ENCODE results near the gene KRTAP10-2. TPM values are rescaled to one million over a fixed set of nuclear protein-coding genes. Genes with fewer than 3 reads are reported as not detected.

The KRTAP10-2 gene
- total RNA-seq, 1 experiment from 2014 or later: not detected

DNA sequence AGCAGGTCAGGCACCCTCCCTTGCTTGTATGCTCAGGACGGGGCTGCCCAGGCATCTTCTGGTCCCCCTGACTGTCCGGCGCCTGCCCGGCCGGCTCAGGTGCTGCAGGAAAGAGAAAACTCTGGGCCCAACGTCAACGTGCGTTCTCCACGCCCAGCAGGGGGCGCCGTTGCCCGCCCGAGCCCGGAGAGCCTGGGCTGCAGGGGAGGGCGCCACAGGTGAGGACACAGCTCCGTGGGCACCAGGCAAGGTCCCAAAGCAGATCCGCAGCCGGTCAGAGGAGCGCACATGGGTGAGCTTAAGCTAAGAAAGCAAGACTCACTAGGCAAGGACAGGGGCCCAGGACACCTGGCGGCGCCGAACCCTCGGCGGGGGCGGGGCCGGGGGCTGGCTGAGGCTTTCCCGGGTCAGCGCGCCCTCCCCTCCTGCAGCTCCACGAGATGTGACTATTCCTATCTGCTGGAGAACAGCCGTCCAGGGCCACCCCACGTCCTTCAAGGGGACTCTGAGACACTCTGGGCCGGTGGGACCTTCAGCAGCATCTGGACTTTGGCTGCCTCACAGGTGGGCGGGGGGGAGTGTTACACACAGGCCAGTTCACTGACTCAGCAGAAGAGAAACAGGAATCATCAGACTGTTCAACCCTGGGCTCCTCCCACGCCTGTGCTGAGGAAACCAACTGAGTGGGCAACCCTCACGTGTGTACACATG lies 40.6 kb downstream of the KRTAP10-2 start:
- no peak overlapping the region for H3K4me3 Mint-ChIP-seq (ENCODE audit: low read depth, unreplicated experiment)

DNA sequence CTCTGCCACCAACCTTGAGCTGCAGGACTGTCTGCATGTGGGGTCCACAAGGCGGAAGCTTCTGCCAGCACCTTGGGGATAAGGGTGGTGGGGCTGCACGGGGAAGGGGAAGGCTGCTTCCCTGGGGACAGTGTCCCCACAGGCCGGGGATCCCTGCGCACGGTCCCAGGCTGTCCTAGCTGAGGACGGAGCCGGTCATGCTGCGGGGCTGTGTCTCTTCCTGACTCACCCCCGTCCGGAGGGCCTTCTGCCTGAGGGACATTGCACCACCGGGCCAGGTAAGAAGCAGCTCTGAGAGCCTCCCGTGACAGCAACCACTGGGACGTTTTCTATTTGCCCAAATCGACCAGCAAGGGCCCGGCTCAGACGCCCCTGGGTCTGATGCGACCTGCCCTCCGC lies 41.2 kb downstream of the KRTAP10-2 start:
- no peak for DNase-seq
- intact Hi-C loops (cut with micrococcal nuclease; ENCODE audit: unreplicated experiment): loop anchor here (2.0 kb wide), 1 partner anchor 283 kb away; no protein-coding TSS in a partner anchor
- Mint-ChIP-seq H3K27ac (ENCODE audit: unreplicated experiment) (no peak overlapping the region), H3K9me3 (ENCODE audit: low read depth, unreplicated experiment) (no peaks in the 10 kb centered on the region), H3K4me1 (ENCODE audit: low read depth, unreplicated experiment) (no peaks in the 10 kb centered on the region), H3K36me3 (ENCODE audit: insufficient read depth, unreplicated experiment) (no peaks in the 10 kb centered on the region), H3K27me3 (ENCODE audit: unreplicated experiment) (peaks cover 35% of the 10 kb centered on the region), H3K4me3 (ENCODE audit: low read depth, unreplicated experiment) (no peak overlapping the region)
- CTCF ChIA-PET: interaction anchor here (1.1 to 2.5 kb wide), 3 partner anchors 172 to 283 kb away, joined by 3 to 28 read pairs (median 8); no protein-coding TSS in a partner anchor
- TF ChIP-seq, protein P1, sequence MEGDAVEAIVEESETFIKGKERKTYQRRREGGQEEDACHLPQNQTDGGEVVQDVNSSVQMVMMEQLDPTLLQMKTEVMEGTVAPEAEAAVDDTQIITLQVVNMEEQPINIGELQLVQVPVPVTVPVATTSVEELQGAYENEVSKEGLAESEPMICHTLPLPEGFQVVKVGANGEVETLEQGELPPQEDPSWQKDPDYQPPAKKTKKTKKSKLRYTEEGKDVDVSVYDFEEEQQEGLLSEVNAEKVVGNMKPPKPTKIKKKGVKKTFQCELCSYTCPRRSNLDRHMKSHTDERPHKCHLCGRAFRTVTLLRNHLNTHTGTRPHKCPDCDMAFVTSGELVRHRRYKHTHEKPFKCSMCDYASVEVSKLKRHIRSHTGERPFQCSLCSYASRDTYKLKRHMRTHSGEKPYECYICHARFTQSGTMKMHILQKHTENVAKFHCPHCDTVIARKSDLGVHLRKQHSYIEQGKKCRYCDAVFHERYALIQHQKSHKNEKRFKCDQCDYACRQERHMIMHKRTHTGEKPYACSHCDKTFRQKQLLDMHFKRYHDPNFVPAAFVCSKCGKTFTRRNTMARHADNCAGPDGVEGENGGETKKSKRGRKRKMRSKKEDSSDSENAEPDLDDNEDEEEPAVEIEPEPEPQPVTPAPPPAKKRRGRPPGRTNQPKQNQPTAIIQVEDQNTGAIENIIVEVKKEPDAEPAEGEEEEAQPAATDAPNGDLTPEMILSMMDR (IDR thresholded peaks at IDR 0.05; ENCODE audit: unreplicated experiment): no peak
- no TSS peak for BruUV-seq (replicated peaks)

More for the DNA sequence above, 40.6 kb downstream of the KRTAP10-2 start:
- Mint-ChIP-seq H3K4me1 (ENCODE audit: low read depth, unreplicated experiment) (no peaks in the 10 kb centered on the region), H3K9me3 (ENCODE audit: low read depth, unreplicated experiment) (no peaks in the 10 kb centered on the region), H3K27ac (ENCODE audit: unreplicated experiment) (no peak overlapping the region), H3K36me3 (ENCODE audit: insufficient read depth, unreplicated experiment) (no peaks in the 10 kb centered on the region), H3K27me3 (ENCODE audit: unreplicated experiment) (peaks cover 35% of the 10 kb centered on the region)
- no TSS peak for BruUV-seq (replicated peaks)
- intact Hi-C loops (cut with micrococcal nuclease; ENCODE audit: unreplicated experiment): loop anchor here (2.0 kb wide), 1 partner anchor 282 kb away; no protein-coding TSS in a partner anchor
- TF ChIP-seq, protein P1 (IDR thresholded peaks at IDR 0.05; ENCODE audit: unreplicated experiment): peak; percentile 60
- CTCF ChIA-PET: interaction anchor here (0.5 to 2.5 kb wide), 4 partner anchors 70 to 283 kb away, joined by 3 to 28 read pairs (median 6); partner anchors contain the start of gene KRTAP10-5
- DNase-seq: peak; percentile 82

DNA sequence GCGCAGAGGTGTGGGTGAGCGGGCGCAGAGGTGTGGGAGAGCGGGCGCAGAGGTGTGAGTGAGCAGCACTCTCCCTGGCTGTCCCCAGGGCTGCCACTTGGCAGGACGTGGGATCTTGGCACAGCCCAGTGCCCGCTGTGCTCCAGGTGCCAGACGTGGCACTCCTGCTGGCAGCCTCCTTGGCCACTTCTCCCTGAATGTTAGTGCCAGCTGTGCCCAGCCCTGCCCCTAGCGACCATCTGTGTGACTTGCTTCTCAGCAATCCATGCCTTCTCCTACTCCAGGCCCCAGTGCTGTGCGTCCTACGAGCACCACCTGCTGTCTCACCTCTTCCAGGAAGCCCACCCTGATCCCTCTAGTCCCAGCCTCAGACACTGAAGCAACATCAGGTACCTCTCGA lies 41.8 kb downstream of the KRTAP10-2 start:
- Mint-ChIP-seq H3K27me3 (ENCODE audit: unreplicated experiment) (peaks cover 35% of the 10 kb centered on the region), H3K9me3 (ENCODE audit: low read depth, unreplicated experiment) (no peaks in the 10 kb centered on the region), H3K4me3 (ENCODE audit: low read depth, unreplicated experiment) (no peak overlapping the region), H3K27ac (ENCODE audit: unreplicated experiment) (no peak overlapping the region), H3K4me1 (ENCODE audit: low read depth, unreplicated experiment) (no peaks in the 10 kb centered on the region), H3K36me3 (ENCODE audit: insufficient read depth, unreplicated experiment) (no peaks in the 10 kb centered on the region)
- DNase-seq: peak; percentile 68
- intact Hi-C loops (cut with micrococcal nuclease; ENCODE audit: unreplicated experiment): no loop called here
- TF ChIP-seq, protein P1 (IDR thresholded peaks at IDR 0.05; ENCODE audit: unreplicated experiment): peak; percentile 17
- no TSS peak for BruUV-seq (replicated peaks)
- CTCF ChIA-PET: interaction anchor here (0.6 to 2.5 kb wide), 3 partner anchors 233 to 418 kb away, joined by 5 to 28 read pairs (median 8); no protein-coding TSS in a partner anchor

DNA sequence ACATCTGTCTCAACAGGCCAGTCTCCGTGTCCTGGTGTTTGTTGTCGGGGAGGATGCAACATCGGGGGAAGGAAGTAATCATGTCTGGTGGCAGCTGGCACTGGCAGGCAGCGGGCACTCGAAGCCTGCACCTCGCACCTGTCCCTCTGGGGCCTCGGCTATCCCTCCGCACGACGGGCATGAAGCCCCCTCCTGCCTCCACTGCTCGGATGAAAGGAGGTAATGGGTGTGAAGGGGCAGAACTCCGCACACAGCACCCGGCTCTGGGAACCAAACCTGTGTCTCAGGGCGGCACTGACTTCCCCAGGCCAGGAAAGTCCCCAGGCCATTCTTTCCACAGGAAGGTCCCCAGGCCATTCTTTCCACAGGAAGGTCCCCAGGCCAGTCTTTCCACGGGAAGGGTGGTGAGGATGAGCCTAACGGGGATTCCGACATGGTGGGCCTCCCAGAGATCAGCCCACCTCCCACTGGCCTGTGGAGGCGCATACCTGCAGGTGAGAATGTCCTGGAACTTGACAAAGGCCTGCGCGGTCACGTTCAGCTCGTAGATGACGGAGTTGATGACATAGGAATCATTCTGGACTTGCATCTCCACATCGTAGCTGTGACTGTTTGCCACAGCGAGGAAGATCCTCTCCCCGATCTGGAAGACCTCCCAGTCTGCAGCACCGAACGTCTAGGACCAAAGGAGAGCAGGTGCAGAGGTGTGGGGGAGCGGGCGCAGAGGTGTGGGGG lies 42.4 kb downstream of the KRTAP10-2 start:
- DNase-seq: no peak
- Mint-ChIP-seq H3K27me3 (ENCODE audit: unreplicated experiment) (peaks cover 35% of the 10 kb centered on the region), H3K9me3 (ENCODE audit: low read depth, unreplicated experiment) (no peaks in the 10 kb centered on the region), H3K27ac (ENCODE audit: unreplicated experiment) (no peak overlapping the region), H3K36me3 (ENCODE audit: insufficient read depth, unreplicated experiment) (no peaks in the 10 kb centered on the region), H3K4me3 (ENCODE audit: low read depth, unreplicated experiment) (no peak overlapping the region), H3K4me1 (ENCODE audit: low read depth, unreplicated experiment) (no peaks in the 10 kb centered on the region)
- no TSS peak for BruUV-seq (replicated peaks)
- intact Hi-C loops (cut with micrococcal nuclease; ENCODE audit: unreplicated experiment): no loop called here
- CTCF ChIA-PET: interaction anchor here (0.6 to 2.5 kb wide), 3 partner anchors 234 to 418 kb away, joined by 5 to 28 read pairs (median 8); no protein-coding TSS in a partner anchor
- TF ChIP-seq, protein P1 (IDR thresholded peaks at IDR 0.05; ENCODE audit: unreplicated experiment): no peak
